Breast epithelium (tissue), 3 donors: ENCODE results near the gene AGAP2.
"Not testable (repeated sequence)": the region's sequence is repeated elsewhere in the genome, so short reads cannot be mapped to it uniquely, and the experiment has no call there.

Source experiments
- POLR2A ChIP-seq: fragments of 450-650 bp; IDR thresholded peaks from one replicate; pipeline ENCODE4 v1.6.1; 2016; ENCODE audit warnings: antibody characterized with exemption, mild to moderate bottlenecking, moderate library complexity
- TF ChIP-seq, protein P1 (sequence below), 3 donors: fragments of 450-650 bp; IDR thresholded peaks; one replicate each; pipeline ENCODE4 v1.5.1; 2016 to 2017; ENCODE audit warnings: antibody characterized with exemption in 3 of 3, mild to moderate bottlenecking in 3 of 3, moderate library complexity in 3 of 3

DNA sequence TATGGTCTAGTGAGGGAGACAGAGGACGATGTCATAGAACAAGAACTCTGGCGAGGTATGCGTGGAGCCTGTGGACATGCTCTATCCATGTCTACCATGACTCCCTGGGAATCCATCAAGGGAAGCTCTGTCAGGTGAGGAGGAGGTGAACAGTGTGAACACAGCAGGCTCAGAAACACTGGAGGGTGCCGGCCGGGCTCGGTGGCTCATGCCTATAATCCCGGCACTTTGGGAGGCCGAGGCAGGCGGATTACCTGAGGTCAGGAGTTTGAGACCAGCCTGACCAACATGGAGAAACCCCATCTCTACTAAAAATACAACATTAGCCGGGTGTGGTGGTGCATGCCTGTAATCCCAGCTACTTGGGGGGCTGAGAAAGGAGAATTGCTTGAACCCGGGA is 36.1 kb upstream of the AGAP2 start:
- TF ChIP-seq, protein P1, sequence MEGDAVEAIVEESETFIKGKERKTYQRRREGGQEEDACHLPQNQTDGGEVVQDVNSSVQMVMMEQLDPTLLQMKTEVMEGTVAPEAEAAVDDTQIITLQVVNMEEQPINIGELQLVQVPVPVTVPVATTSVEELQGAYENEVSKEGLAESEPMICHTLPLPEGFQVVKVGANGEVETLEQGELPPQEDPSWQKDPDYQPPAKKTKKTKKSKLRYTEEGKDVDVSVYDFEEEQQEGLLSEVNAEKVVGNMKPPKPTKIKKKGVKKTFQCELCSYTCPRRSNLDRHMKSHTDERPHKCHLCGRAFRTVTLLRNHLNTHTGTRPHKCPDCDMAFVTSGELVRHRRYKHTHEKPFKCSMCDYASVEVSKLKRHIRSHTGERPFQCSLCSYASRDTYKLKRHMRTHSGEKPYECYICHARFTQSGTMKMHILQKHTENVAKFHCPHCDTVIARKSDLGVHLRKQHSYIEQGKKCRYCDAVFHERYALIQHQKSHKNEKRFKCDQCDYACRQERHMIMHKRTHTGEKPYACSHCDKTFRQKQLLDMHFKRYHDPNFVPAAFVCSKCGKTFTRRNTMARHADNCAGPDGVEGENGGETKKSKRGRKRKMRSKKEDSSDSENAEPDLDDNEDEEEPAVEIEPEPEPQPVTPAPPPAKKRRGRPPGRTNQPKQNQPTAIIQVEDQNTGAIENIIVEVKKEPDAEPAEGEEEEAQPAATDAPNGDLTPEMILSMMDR (IDR thresholded peaks at IDR 0.05) = not testable (repeated sequence)
- TF ChIP-seq POLR2A = not testable (repeated sequence)
